ENCODE data around the gene DGLUCY. TPM values are rescaled to one million over a fixed set of nuclear protein-coding genes. Genes with fewer than 3 reads are reported as not detected.
A peak's percentile ranks its signal among the peaks of the same experiment; 100 is the strongest.
"Not testable (repeated sequence)": the region's sequence is repeated elsewhere in the genome, so short reads cannot be mapped to it uniquely, and the experiment has no call there.

The DGLUCY gene
- total RNA-seq, 1 donor from 2014 or later: 29.0 TPM

- no peak for DNase-seq (ENCODE audit: low read depth in 2 of 2)
These were observed 143.6 kb downstream of the DGLUCY start for GRCh38 chr14:91257328-91258010.

DNA sequence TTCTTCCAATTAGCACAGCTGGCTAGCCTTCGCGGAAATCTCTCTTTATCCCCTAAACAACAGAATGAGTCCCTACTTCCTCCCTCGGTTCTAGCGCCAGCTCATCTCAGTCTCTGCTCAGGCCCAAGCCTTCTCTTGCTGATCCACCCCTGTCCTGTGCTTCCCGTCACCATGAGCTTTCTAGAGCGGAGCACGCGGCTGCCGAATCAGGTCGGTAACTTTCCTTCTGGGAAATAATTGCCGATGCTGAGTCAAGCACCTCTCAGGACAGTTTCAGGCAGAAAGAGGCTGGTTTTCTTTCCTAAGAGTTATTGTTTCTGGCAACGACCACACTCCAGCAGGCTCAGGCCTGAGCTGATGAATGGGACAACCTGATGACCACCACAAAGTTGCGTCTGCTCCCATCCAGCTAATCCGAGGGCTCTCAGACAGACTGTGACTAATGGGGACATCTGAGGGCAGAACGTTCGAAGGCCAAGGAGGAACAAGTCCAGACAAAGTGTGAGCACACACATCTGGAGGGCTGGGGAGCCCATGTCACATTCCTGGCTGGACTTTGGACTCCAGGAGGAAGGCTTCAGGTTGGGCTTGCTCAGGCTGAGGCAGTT is 144.2 kb downstream of the DGLUCY start:
- peak; percentile 34 to 83 for DNase-seq (ENCODE audit: low read depth in 2 of 2)

- peak in 1 of 2 donors; percentile 86 for DNase-seq (ENCODE audit: low read depth in 2 of 2)
These were observed 145.0 kb downstream of the DGLUCY start for GRCh38 chr14:91258876-91259275.

DNA sequence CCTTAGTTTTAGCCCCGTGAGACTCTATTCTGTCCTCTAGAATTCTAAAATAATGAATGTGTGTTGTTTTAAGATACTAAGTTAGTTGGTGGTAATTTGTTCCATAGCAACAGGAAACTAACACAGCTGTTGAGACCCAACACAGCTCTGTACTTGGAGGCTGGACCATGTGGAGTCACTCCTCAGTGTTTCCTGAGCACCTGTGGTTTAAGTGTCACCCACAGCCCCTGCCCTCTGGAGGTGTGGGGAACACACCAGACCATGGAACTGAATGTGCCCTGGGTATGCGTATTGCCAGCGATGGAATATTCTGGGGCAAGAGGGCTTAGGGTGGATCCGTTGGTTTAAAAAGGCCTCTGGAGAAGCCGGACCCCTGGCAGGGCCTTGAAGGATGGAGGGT is 147.2 kb downstream of the DGLUCY start:
- DNase-seq (ENCODE audit: low read depth in 2 of 2): peak in 1 of 2 donors; percentile 21

DNA sequence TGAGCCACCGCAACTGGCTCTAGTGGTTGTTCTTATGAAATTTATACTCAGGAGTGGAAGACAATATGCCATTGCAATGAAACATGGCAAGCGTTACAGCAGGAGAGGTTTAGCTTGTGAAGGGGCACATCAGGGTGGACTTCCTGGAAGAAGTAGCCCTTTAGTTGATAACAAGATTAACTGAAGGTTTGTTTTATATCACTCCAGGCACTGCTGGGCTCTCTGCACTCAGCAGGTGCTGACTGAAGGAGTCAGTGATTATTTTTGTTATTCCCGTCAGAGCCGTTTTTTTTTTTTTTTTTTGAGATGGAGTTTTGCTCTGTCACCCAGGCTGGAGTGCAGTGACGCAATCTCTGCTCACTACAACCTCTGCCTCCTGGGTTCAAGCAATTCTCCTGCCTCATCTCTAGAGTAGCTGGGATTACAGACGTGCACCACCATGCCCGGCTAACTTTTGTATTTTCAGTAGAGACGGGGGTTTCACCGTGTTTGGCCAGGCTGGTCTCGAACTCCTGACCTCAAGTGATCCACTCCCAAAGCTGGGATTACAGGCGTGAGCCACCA is 148.2 kb downstream of the DGLUCY start:
- DNase-seq (ENCODE audit: low read depth in 2 of 2): no peak

- no peak for DNase-seq (ENCODE audit: low read depth in 2 of 2)
These were observed 149.5 kb downstream of the DGLUCY start for GRCh38 chr14:91263329-91263728.

DNA sequence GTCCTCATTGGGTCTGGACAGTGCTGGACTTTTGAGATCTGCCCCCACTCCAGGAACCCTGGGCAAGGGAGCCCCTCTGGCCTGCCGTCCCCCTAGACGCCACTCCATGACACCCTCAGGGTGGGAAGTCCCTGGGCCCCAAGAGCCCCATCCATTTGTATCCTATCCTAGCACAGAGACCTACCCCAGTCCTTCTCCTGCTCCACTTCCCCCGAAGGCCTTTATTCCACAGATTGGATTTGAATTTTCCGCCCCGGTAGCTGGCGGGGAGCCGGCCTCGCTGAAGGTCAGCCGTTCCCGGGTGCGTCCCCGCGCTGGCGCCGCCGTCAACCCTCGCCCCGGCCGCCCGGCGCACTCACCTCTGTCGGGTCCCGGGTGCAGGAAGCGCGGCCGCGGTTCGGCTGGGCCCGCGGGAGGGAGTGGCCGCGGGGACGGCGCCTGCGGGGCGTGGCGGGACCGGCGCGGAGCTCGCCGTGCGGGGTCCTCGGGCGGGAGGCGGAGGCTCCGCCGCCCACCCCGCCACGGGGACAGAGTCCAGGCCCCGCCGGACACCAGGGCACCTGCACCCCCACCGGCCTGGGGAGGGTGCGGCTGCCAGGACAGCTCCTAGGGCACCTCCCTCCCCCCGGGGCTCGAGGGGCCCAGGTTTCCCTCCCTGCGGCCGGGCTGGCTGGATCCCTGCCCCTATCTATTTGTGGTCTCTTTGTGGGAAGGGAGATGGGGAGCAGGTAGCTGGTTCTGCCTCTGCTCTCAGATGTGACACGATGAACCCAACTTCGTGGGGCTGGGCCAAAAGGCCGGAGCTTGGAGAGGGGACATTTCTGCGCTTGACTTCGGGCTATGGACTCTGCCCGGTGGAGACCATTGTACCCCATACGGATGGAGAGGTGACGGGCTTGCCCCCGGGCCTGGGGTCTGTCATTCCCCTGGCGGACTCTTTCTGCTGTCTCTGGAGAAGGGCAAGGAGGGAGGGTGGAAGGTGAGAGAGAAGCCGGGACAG is 150.6 kb downstream of the DGLUCY start:
- peak in 1 of 2 donors; percentile 31 for DNase-seq (ENCODE audit: low read depth in 2 of 2)

GRCh38 chr14:91265404-91265803 is 151.5 kb downstream of the DGLUCY start:
- no peak for DNase-seq (ENCODE audit: low read depth in 2 of 2)

DNA sequence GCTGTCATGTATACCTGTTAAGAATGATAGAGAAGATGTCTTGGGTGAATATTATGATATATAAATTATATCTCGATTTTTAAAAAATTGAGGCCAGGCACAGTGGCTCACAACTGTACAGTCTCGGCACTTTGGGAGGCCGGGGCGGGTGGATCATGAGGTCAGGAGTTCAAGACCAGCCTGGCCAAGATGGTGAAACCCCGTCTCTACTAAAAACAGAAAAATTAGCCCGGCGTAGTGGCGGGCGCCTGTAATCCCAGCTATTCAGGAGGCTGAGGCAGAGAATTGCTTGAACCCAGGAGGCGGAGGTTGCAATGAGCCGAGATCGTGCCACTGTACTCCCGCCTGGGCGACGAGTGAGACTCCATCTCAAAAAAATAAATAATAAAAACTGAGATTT is 152.4 kb downstream of the DGLUCY start:
- not testable (repeated sequence) for DNase-seq (ENCODE audit: low read depth in 2 of 2)

DNA sequence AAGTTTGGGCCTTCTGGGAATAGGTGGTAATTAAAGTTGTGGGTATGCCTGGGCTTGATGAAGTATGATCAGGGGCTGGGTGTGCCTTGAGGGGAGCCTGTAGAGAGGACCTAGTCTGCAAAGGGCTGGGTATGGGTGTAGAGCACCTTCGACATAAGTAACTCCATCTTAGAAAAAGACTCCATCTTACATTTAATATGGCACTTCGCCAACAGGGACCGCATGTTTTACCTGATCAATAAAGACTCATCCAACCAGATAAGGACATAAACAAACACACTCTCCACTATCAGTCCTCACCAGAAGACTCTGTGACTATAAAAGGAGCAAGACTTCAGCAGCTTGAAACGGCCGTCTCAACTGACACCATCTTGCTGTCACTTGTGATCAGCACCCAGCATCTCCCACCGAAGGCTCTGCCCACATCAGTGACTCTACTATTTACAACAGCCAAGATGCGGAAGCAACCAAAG is 154.1 kb downstream of the DGLUCY start:
- DNase-seq (ENCODE audit: low read depth in 2 of 2): no peak

DNA sequence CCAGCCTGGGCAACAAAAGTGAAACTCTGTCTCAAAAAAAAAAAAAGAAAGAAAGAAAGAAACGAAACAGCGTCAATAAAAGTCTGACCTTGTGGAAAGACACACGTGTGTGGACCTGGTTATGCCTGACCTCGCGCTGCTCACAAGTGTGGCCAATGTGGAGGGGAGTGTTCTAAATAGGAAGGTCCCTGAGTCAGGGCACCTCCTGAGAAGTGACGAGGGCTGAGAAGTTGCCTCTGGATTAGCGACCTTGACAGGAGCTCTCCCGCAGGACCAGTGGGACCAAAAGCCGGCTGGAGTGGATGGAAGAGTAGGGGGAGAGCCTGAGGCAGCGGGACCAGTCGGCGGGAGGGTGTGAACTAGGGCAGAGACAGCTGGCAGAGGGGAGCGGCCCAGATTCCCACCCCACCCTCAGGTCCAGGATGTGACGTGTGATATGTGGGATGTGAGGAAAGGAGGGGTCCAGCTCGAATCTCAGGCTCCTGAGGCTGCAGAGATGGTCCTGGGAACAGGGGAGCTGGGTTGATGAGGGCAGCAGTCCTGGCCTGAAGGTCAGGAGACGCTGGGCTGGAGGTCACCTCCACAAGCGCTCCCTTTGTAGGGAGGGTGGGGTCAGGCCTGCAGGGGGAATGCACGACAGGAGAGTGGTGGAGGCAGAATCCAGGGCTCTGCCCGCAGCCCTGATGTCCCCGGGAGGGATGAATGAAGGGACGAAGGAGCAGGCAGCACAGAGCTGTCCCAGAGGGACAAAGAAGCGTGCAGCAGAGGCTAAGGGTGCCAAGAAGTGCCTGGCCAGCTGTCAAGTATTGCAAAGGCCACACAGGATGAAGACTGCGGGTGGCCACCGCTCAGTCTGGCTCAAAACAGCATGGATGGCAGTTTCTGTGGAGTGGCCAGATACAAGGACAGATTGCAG is 155.5 kb downstream of the DGLUCY start:
- DNase-seq (ENCODE audit: low read depth in 2 of 2): no peak

- DNase-seq (ENCODE audit: low read depth in 2 of 2): no peak
These were observed 156.3 kb downstream of the DGLUCY start for GRCh38 chr14:91270188-91270587.

GRCh38 chr14:91270619-91271018 is 156.7 kb downstream of the DGLUCY start:
- no peak for DNase-seq (ENCODE audit: low read depth in 2 of 2)

DNA sequence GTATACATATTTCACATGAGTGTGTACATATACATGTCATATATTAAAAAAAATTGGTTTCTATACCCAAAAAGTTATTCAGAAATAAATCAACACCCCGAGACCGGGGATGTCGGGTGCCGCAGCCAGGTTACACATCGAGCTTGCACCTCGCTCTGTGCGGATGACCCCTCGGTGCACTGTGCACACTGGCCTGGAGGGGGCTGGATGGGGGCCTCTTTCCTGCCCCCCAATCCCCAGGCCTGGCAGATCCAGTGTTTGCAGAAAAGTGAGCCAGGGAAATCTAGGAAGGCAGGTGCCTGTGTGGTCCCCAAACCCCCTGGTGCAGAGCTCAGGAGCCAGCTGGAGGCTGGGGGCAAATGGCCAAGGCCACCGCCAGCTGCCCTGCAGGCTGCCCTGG is 157.8 kb downstream of the DGLUCY start:
- no peak for DNase-seq (ENCODE audit: low read depth in 2 of 2)

DNA sequence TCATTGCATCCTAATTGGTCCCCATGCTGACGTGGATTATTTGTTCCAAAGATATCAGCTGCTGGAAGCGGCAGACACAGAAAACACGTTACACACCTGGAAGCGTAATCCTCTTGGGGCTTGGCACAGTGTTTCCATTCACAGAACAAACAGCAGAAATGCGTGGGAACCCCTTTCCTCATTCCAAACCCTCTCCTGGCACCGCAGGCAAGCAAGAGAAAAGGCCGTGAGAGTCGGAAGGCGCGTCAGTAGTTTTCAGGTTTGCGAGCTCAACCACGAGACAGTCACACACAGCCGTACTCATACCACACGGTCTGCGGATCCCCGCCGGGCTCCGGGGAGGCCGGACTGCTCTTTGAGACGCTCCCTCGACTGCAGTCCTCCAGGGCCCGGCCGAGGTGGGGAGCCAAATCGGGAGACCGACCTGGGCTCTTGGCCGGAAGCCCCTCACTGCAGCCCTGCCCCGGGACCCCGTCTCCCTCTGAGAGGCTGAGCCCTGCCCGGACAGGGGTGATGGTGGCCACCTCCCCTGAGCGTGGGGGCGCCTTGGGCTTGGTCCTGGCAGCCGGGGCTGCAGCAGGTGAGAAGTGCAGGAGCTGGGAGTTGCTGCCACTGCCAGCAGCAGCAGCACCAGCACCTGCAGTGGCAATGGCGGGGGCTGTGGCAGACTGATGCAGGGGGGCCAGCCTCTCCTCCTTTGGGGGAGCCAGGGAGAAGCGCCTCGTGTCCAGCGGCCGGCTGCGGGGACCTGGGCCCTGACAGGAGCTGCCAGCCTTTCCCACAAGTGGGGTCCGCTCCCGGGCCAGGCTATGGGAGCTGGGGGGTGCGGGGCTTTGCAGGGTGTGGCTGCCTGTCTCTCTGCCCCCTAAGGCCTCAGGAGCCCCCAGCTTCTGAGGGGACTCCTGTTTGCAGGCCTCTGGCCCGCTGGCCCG is 158.7 kb downstream of the DGLUCY start:
- no peak for DNase-seq (ENCODE audit: low read depth in 2 of 2)

DNA sequence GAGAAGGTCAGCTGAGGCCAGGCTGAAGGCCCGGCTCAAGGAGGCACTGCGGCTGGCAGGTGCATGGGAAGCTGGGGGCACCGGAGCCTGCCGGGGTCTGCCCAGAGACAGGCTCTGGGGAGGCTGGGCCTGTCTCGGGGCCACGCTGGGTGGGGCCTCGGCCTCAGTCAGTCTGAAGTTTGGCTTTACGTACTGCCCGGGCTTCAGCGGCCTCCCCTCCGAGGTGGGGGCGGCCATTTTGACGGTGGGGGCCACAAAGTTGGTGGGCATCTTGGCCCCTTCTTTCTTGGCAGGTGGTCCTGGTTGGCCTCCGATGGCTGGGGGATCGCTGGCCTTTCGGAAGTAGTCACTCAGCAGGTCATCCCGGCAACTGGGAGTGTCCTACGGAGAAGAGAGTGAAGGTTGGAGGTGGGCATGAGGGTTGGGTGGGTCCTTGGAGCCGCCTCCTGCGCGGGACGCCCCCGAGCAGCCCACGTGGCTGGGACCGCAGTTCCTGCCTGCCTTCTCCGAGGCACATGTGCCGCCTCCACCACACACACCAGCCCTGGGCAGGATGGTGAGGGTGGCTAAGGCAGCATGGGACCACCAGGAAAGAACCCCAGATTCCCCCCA is 159.5 kb downstream of the DGLUCY start:
- no peak for DNase-seq (ENCODE audit: low read depth in 2 of 2)

DNA sequence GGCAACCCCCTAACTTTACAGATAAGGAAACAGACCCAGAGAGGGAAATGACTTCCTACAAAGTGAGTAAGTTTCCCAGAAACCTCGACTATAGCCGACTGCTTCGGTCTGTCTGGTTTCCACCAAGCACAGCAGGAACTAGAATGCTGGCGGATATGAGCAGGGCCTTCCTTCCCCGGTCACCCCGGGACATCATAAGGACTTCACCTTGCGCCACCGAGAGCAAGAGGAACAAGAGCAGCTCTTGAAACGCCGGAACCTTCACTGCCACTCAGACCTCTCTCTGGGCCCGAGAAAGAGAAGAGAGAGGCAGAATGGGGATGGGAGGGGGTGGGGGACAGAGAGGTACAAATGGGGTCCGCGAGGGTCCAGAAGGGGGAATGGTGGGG is 160.0 kb downstream of the DGLUCY start:
- DNase-seq (ENCODE audit: low read depth in 2 of 2): no peak

DNA sequence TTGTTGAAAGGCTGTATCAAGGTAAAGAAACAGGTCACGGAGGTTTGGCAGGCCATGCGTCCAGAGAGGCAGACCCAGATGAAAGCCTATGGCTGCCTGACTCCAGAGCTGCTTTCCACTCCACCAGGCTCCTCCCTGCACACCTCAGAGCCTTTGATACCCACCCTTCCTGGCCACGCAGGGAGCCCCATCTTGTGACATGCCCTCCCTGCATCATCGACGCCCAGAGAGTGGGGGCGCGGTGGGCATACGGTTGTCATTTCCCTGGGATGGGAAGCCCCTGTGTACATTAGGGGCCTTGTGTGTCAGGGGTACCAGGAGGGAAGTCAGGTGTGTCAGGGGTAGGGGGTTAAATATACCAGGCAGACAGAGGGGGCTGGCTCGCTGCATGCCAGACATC is 160.9 kb downstream of the DGLUCY start:
- no peak for DNase-seq (ENCODE audit: low read depth in 2 of 2)

Data from lung microvascular endothelial cell (primary cell).